NT2/D1 (cell line): ENCODE results near the gene DCAF11.

Source experiments
- DNase-seq: peaks from one replicate; pipeline ENCODE4 v3.0.0-alpha.2; 2011; ENCODE audit warnings: low read depth, low spot score
- H3K27me3 ChIP-seq: 2 replicates; pipeline ENCODE4 v1.6.0; 2011; ENCODE audit warnings: mild to moderate bottlenecking; ENCODE audit not compliant: insufficient read length, insufficient read depth
- H3K36me3 ChIP-seq: 2 replicates; pipeline ENCODE4 v1.6.1; 2011; ENCODE audit warnings: mild to moderate bottlenecking, low read length, mixed read lengths; ENCODE audit not compliant: insufficient read depth, insufficient read length
- H3K4me1 ChIP-seq: 2 replicates; pipeline ENCODE4 v1.5.1; 2011; ENCODE audit not compliant: insufficient read depth, insufficient read length
- H3K4me3 ChIP-seq: 2 replicates; pipeline ENCODE4 v1.5.1; 2011; ENCODE audit warnings: low read depth; ENCODE audit not compliant: insufficient read length
- H3K9ac ChIP-seq: 2 replicates; pipeline ENCODE4 v1.6.0; 2011; ENCODE audit warnings: low read depth; ENCODE audit not compliant: insufficient read length
- H3K9me3 ChIP-seq: 2 replicates; pipeline ENCODE4 v1.5.1; 2011; ENCODE audit warnings: mild to moderate bottlenecking, low read length; ENCODE audit not compliant: insufficient read depth
- SUZ12 ChIP-seq: IDR thresholded peaks from 2 replicates; pipeline ENCODE4 v1.6.1; 2011; ENCODE audit not compliant: insufficient read length, insufficient read depth; ENCODE audit errors: extremely low read depth
- YY1 ChIP-seq: IDR thresholded peaks from 2 replicates; pipeline ENCODE4 v1.6.1; 2011; ENCODE audit not compliant: insufficient read length, insufficient read depth
- ZNF274 ChIP-seq: IDR thresholded peaks from 2 replicates; pipeline ENCODE4 v1.6.1; 2011; ENCODE audit warnings: mild to moderate bottlenecking, low read depth, low read length

DCAF11 gene

GRCh38 chr14:24147761-24148428 is 33.3 kb downstream of the DCAF11 start:
- Histone ChIP-seq H3K36me3 (peaks cover 59% of the 10 kb centered on the region), H3K4me3 (peak overlapping the region; percentile 90), H3K9ac (peak overlapping the region; percentile 94), H3K9me3 (no peaks in the 10 kb centered on the region), H3K4me1 (no peaks in the 10 kb centered on the region), H3K27me3 (no peaks in the 10 kb centered on the region)
- TF ChIP-seq SUZ12 (no peak), YY1 (no peak), ZNF274 (no peak)
- no peak for DNase-seq

GRCh38 chr14:24149302-24149969 is 34.9 kb downstream of the DCAF11 start:
- no peak for TF ChIP-seq ZNF274
- no peak for TF ChIP-seq SUZ12
- TF ChIP-seq YY1 = no peak
- Histone ChIP-seq H3K4me3 (no peak overlapping the region), H3K27me3 (no peaks in the 10 kb centered on the region), H3K36me3 (peaks cover 48% of the 10 kb centered on the region), H3K9ac (no peak overlapping the region), H3K4me1 (no peaks in the 10 kb centered on the region), H3K9me3 (no peaks in the 10 kb centered on the region)
- DNase-seq = no peak

GRCh38 chr14:24150061-24150460 is 35.5 kb downstream of the DCAF11 start:
- no peak for DNase-seq
- H3K27me3 ChIP-seq = no peaks in the 10 kb centered on the region
- H3K9me3 ChIP-seq = no peaks in the 10 kb centered on the region
- no peak overlapping the region for H3K9ac ChIP-seq
- H3K4me1 ChIP-seq = no peaks in the 10 kb centered on the region
- TF ChIP-seq SUZ12 (no peak), YY1 (no peak), ZNF274 (no peak)
- peaks cover 50% of the 10 kb centered on the region for H3K36me3 ChIP-seq
- H3K4me3 ChIP-seq = no peak overlapping the region

GRCh38 chr14:24150567-24150966 is 36.0 kb downstream of the DCAF11 start:
- Histone ChIP-seq H3K4me3 (no peak overlapping the region), H3K9ac (no peak overlapping the region), H3K4me1 (no peaks in the 10 kb centered on the region), H3K36me3 (peaks cover 51% of the 10 kb centered on the region), H3K27me3 (no peaks in the 10 kb centered on the region), H3K9me3 (no peaks in the 10 kb centered on the region)
- DNase-seq = no peak
- TF ChIP-seq ZNF274 (no peak), SUZ12 (no peak), YY1 (no peak)

GRCh38 chr14:24150993-24151392 is 36.4 kb downstream of the DCAF11 start:
- peaks cover 55% of the 10 kb centered on the region for H3K36me3 ChIP-seq
- H3K9me3 ChIP-seq = no peaks in the 10 kb centered on the region
- no peak for DNase-seq
- H3K4me3 ChIP-seq = no peak overlapping the region
- no peaks in the 10 kb centered on the region for H3K4me1 ChIP-seq
- TF ChIP-seq SUZ12 = no peak
- TF ChIP-seq YY1 = no peak
- TF ChIP-seq ZNF274 = no peak
- no peak overlapping the region for H3K9ac ChIP-seq
- H3K27me3 ChIP-seq = no peaks in the 10 kb centered on the region

GRCh38 chr14:24151404-24152080 is 37.0 kb downstream of the DCAF11 start:
- Histone ChIP-seq H3K4me3 (no peak overlapping the region), H3K4me1 (no peaks in the 10 kb centered on the region), H3K27me3 (no peaks in the 10 kb centered on the region), H3K9ac (no peak overlapping the region), H3K36me3 (peaks cover 59% of the 10 kb centered on the region), H3K9me3 (no peaks in the 10 kb centered on the region)
- TF ChIP-seq YY1 = no peak
- TF ChIP-seq SUZ12 = no peak
- TF ChIP-seq ZNF274 = no peak
- DNase-seq = no peak

GRCh38 chr14:24155100-24155499 is 40.5 kb downstream of the DCAF11 start:
- Histone ChIP-seq H3K9ac (no peak overlapping the region), H3K4me3 (no peak overlapping the region), H3K27me3 (no peaks in the 10 kb centered on the region), H3K4me1 (no peaks in the 10 kb centered on the region), H3K9me3 (no peaks in the 10 kb centered on the region), H3K36me3 (peaks cover 76% of the 10 kb centered on the region)
- DNase-seq = no peak
- no peak for TF ChIP-seq YY1
- no peak for TF ChIP-seq SUZ12
- no peak for TF ChIP-seq ZNF274
